GM10266 (cell line): ENCODE data around the gene SASH1.

Experiments
- DNase-seq: peaks from one replicate; pipeline ENCODE4 v3.0.0; 2012; ENCODE audit errors: extremely low spot score
- TF ChIP-seq, protein P1 (sequence below): IDR thresholded peaks from 2 replicates; pipeline ENCODE4 v1.5.1; 2012; ENCODE audit warnings: mild to moderate bottlenecking, low read depth; ENCODE audit not compliant: control insufficient read depth, insufficient read depth; ENCODE audit errors: missing control alignments

SASH1 gene

GRCh38 chr6:148303616-148304015 is 39.0 kb upstream of the SASH1 start:
- no peak for DNase-seq

GRCh38 chr6:148304976-148305375 is 37.7 kb upstream of the SASH1 start:
- TF ChIP-seq, protein P1, sequence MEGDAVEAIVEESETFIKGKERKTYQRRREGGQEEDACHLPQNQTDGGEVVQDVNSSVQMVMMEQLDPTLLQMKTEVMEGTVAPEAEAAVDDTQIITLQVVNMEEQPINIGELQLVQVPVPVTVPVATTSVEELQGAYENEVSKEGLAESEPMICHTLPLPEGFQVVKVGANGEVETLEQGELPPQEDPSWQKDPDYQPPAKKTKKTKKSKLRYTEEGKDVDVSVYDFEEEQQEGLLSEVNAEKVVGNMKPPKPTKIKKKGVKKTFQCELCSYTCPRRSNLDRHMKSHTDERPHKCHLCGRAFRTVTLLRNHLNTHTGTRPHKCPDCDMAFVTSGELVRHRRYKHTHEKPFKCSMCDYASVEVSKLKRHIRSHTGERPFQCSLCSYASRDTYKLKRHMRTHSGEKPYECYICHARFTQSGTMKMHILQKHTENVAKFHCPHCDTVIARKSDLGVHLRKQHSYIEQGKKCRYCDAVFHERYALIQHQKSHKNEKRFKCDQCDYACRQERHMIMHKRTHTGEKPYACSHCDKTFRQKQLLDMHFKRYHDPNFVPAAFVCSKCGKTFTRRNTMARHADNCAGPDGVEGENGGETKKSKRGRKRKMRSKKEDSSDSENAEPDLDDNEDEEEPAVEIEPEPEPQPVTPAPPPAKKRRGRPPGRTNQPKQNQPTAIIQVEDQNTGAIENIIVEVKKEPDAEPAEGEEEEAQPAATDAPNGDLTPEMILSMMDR = no peak
- DNase-seq = no peak

More at GRCh38 chr6:148303616-148304015, 39.0 kb upstream of the SASH1 start:
- TF ChIP-seq, protein P1 = no peak

- TF ChIP-seq, protein P1 = no peak
- no peak for DNase-seq
These were observed 36.4 kb upstream of the SASH1 start for GRCh38 chr6:148306286-148306685.

- TF ChIP-seq, protein P1 = no peak
These were observed 35.2 kb upstream of the SASH1 start for GRCh38 chr6:148307405-148307804.

DNA sequence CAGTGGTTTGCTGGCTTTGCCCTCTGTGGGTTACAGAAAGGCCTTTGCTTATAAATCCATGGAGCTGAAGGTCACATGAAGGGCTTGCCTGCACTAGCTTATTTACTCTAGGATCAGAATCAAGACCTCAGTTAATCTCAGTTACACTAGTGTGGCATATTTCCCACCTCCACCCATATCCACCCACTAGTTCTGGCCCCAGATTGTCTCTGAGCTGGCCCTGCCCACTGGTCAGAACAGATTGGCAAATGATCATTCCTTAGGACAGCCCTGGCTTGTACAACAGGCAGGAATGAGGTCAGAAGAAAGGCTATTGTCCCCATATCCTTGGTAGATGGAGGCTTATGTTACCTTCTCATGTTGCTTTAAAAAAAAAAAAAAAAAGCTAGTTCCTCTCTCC is 33.3 kb upstream of the SASH1 start:
- no peak for DNase-seq
- TF ChIP-seq, protein P1 = no peak

More at GRCh38 chr6:148307405-148307804, 35.2 kb upstream of the SASH1 start:
- no peak for DNase-seq

DNA sequence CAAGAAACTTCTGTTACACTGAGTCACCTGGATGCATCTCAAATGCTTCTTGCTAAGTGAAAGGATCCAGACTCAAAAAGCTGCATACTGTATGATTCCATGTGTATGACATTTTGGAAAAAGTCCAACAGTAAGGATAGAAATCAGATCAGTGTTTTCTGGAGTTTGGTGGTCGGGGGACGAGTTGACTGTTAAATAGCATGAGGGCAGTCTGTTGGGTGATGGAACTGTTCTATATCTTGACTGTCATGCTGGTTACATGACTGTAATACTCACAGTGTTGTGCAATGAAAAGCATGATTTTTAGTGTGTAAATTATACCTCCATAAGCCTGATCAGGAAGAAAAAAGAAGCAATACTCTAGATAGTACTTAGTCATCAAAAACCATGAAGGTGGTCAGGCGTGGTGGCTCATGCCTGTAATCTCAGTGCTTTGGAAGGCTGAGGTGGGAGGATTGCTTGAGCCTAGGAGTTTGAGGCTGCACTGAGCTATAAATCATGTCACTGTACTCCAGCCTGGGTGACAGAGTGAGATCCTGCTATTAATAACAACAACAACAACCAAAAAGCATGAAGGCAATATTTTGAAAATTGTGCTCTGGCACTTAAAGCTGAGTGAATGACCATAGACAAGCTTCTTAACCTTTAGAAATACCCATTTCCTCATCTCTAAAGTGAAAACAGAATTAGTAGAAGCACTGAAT is 30.5 kb upstream of the SASH1 start:
- TF ChIP-seq, protein P1 = no peak
- DNase-seq = no peak

GRCh38 chr6:148313488-148313887 is 29.1 kb upstream of the SASH1 start:
- DNase-seq = no peak
- TF ChIP-seq, protein P1 = no peak
